ENCODE results near the gene TULP4. TPM values are rescaled to one million over a fixed set of nuclear protein-coding genes. Genes with fewer than 3 reads are reported as not detected.

Gene TULP4
- total RNA-seq, 1 experiment from 2014 or later, result 64.6 TPM

- Histone ChIP-seq H3K14ac (ENCODE audit: insufficient read depth, low read length) (no peak overlapping the region), H2AFZ (ENCODE audit: low read length) (no peak overlapping the region), H3K4ac (ENCODE audit: low read depth, low read length) (no peak overlapping the region), H2BK5ac (ENCODE audit: insufficient read length, low read length) (no peak overlapping the region), H4K5ac (ENCODE audit: insufficient read length, low read depth, low read length) (no peak overlapping the region), H3K27me3 (ENCODE audit: insufficient read depth, low read length) (no peaks in the 10 kb centered on the region), H2BK12ac (ENCODE audit: insufficient read length, low read depth, low read length) (no peak overlapping the region), H3K23ac (ENCODE audit: insufficient read length, low read depth, low read length) (no peak overlapping the region), H4K91ac (ENCODE audit: insufficient read length, low read depth, low read length) (no peak overlapping the region), H4K20me1 (ENCODE audit: control insufficient read depth, insufficient read depth, insufficient read length) (no peaks in the 10 kb centered on the region), H2AK5ac (ENCODE audit: insufficient read length, low read length) (no peak overlapping the region), H4K8ac (replicated peaks; ENCODE audit: insufficient read length, low read depth, low read length) (no peak overlapping the region), H3K79me1 (ENCODE audit: insufficient read depth, low read depth, low read length, poor library complexity, severe bottlenecking) (no peaks in the 10 kb centered on the region), H2BK120ac (ENCODE audit: low read depth, low read length, poor library complexity, severe bottlenecking) (no peak overlapping the region), H3K27ac (ENCODE audit: insufficient read length, low read depth, low read length) (no peak overlapping the region), H3K4me2 (ENCODE audit: insufficient read depth, insufficient read length, low read length) (no peak overlapping the region), H3K4me1 (ENCODE audit: insufficient read depth, low read length) (no peaks in the 10 kb centered on the region), H3K56ac (ENCODE audit: insufficient read length, low read depth, low read length) (no peak overlapping the region), H3K9me3 (ENCODE audit: control insufficient read depth, low read depth, low read length) (no peaks in the 10 kb centered on the region), H3K79me2 (ENCODE audit: insufficient read depth, low read length) (no peaks in the 10 kb centered on the region), H3K23me2 (ENCODE audit: insufficient read length, low read depth, low read length, poor library complexity, severe bottlenecking) (no peaks in the 10 kb centered on the region), H3K18ac (ENCODE audit: insufficient read length, low read depth, low read length) (no peak overlapping the region), H3K9ac (ENCODE audit: extremely low read depth, insufficient read length, low read length) (no peak overlapping the region), H2BK15ac (ENCODE audit: low read depth, low read length) (no peak overlapping the region), H3T11ph (ENCODE audit: low read length) (no peak overlapping the region), H2BK20ac (ENCODE audit: low read depth, low read length, poor library complexity, severe bottlenecking) (no peak overlapping the region)
- H3K27ac Mint-ChIP-seq, result no peak overlapping the region
- no peaks in the 10 kb centered on the region for H3K4me1 Mint-ChIP-seq
- TF ChIP-seq CTCF (conservative IDR thresholded peaks at IDR 0.05), result no peak
- H3K27me3 Mint-ChIP-seq (ENCODE audit: low read depth), result no peaks in the 10 kb centered on the region
- no peak overlapping the region for H3K4me3 Mint-ChIP-seq
- no peaks in the 10 kb centered on the region for H3K9me3 Mint-ChIP-seq
- H3K36me3 Mint-ChIP-seq (ENCODE audit: insufficient read depth in 1 of 3, low read depth in 3 of 3), result peaks cover 4 to 28% (median 13%) of the 10 kb centered on the region in 3 experiments; a peak in 4 of 7 replicates
- WGBS (ENCODE audit: extremely low coverage, insufficient read length, low lambda C conversion rate), result no CpG with 5 or more reads among the region's 5 CpGs
- DNase-seq, result no peak
These were observed 175.2 kb downstream of the TULP4 start for GRCh38 chr6:158487495-158487894.

Measured in H9 (cell line).